AG04450 (cell line): Measurements from ENCODE around the gene TFEC. TPM values are rescaled to one million over a fixed set of nuclear protein-coding genes. Genes with fewer than 3 reads are reported as not detected.
"Not testable (repeated sequence)": the region's sequence is repeated elsewhere in the genome, so short reads cannot be mapped to it uniquely, and the experiment has no call there.

Experiments used
- CTCF ChIA-PET: fragments of 300-600, 350-600 bp; formaldehyde crosslinking; extraction: SDS; loops from one replicate; lab custom pipeline; 2022; ENCODE audit warnings: antibody characterized with exemption, inconsistent platforms; lab: Charles Lee
- POLR2A ChIA-PET: fragments of 350-600 bp; formaldehyde crosslinking; extraction: SDS; loops from one replicate; lab custom pipeline; 2021; ENCODE audit warnings: antibody characterized with exemption, inconsistent platforms; lab: Yijun Ruan, JAX
- DNase-seq: peaks from one replicate; pipeline ENCODE4 v3.0.0-alpha.2; 2011; ENCODE audit warnings: low read depth, low spot score
- H3K27ac ChIP-seq: one replicate; pipeline ENCODE4 v1.5.1; 2012; ENCODE audit warnings: low read depth, low read length, control low read depth
- H3K27me3 ChIP-seq: one replicate; pipeline ENCODE4 v1.6.0; 2012; ENCODE audit warnings: low read length; ENCODE audit not compliant: control insufficient read depth, insufficient read depth
- H3K4me3 ChIP-seq: 2 replicates; pipeline ENCODE4 v1.5.1; 2011; ENCODE audit warnings: mild to moderate bottlenecking, low read depth, low read length, control low read depth
- H3K9me3 ChIP-seq: 2 replicates; pipeline ENCODE4 v1.5.1; 2012; ENCODE audit warnings: low read length; ENCODE audit not compliant: control insufficient read depth, insufficient read depth
- CTCF ChIP-seq: IDR thresholded peaks from 2 replicates; pipeline ENCODE4 v1.5.1; 2011; ENCODE audit warnings: low read depth, low read length, control low read depth, inconsistent platforms
- polyA plus RNA-seq: library from polyadenylated mRNA; depleted of rRNA; stranded (reverse); fragments of >200 nt; gene quantifications from 2 replicates; pipeline ENCODE4 v1.2.3, GENCODE V29; 2011

The TFEC gene
- polyA plus RNA-seq, 1 experiment, result 0.10 TPM

- ChIA-PET POLR2A (no interaction called here), CTCF (interaction anchor here (0.6 kb wide), 1 partner anchor 51 kb away, joined by 3 read pairs; no protein-coding TSS in a partner anchor)
- Histone ChIP-seq H3K4me3 (no peak overlapping the region), H3K27me3 (no peaks in the 10 kb centered on the region), H3K9me3 (no peaks in the 10 kb centered on the region), H3K27ac (no peak overlapping the region)
- DNase-seq, result peak; percentile 45
- peak; percentile 31 for TF ChIP-seq CTCF
These were observed 32.1 kb upstream of the TFEC start for GRCh38 chr7:116062666-116063065.

- ChIA-PET POLR2A (no interaction called here), CTCF (no interaction called here)
- no peak for DNase-seq
- no peak for TF ChIP-seq CTCF
- H3K9me3 ChIP-seq, result peaks cover 3% of the 10 kb centered on the region; the same call in 1 of the 2 replicates
- no peak overlapping the region for H3K27ac ChIP-seq
- H3K4me3 ChIP-seq, result no peak overlapping the region
- no peaks in the 10 kb centered on the region for H3K27me3 ChIP-seq
These were observed 21.4 kb upstream of the TFEC start for GRCh38 chr7:116052006-116052405.

- CTCF ChIA-PET, H3K27ac ChIP-seq, H3K9me3 ChIP-seq, H3K27me3 ChIP-seq, H3K4me3 ChIP-seq, DNase-seq, POLR2A ChIA-PET: not testable (repeated sequence)
These were observed 16.7 kb upstream of the TFEC start for GRCh38 chr7:116047261-116047660.

- Histone ChIP-seq H3K27ac (no peak overlapping the region), H3K9me3 (peaks cover 5% of the 10 kb centered on the region; the same call in 1 of the 2 replicates), H3K4me3 (no peak overlapping the region), H3K27me3 (no peaks in the 10 kb centered on the region)
- ChIA-PET CTCF (no interaction called here), POLR2A (no interaction called here)
- no peak for TF ChIP-seq CTCF
- no peak for DNase-seq
These were observed 15.0 kb upstream of the TFEC start for GRCh38 chr7:116045532-116045931.

GRCh38 chr7:116041615-116042014 is 11.1 kb upstream of the TFEC start:
- H3K27me3 ChIP-seq, result no peaks in the 10 kb centered on the region
- H3K4me3 ChIP-seq, result no peak overlapping the region
- ChIA-PET POLR2A (no interaction called here), CTCF (no interaction called here)
- TF ChIP-seq CTCF, result no peak
- no peak for DNase-seq
- no peak overlapping the region for H3K27ac ChIP-seq
- no peaks in the 10 kb centered on the region for H3K9me3 ChIP-seq

- ChIA-PET CTCF (no interaction called here), POLR2A (no interaction called here)
- TF ChIP-seq CTCF, result no peak
These were observed 6.8 kb upstream of the TFEC start for GRCh38 chr7:116037401-116037800.

More at GRCh38 chr7:116037401-116037800, 6.8 kb upstream of the TFEC start:
- no peaks in the 10 kb centered on the region for H3K27me3 ChIP-seq
- no peaks in the 10 kb centered on the region for H3K9me3 ChIP-seq
- DNase-seq, result no peak
- H3K27ac ChIP-seq, result no peak overlapping the region
- no peak overlapping the region for H3K4me3 ChIP-seq
